ENCODE measurements around the gene USP48. TPM values are rescaled to one million over a fixed set of nuclear protein-coding genes. Genes with fewer than 3 reads are reported as not detected.

The USP48 gene
- total and polyA plus RNA-seq, 10 of the 15 experiments (the other 5 are each of a cell fraction or from before 2014, with no cell fraction given), result 21.2 to 115 (median 75.5) TPM

DNA sequence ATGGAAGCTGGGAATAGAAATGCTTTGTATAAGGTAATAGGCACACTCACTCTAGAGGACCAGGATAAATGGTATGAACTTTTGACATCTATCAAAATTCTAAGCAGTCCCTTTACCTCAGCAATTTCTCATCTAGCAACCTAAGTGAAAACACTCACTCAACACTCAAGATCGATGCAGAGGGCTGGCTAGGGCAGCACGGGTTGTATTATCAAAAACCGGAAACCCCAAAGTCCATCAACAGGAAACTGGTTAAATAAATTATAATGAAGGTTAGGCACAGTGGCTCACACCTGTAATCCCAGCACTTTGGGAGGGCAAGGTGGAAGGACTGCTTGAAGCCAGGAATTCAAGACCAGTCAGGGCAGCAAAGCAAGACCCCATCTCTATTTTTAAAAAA lies 9.4 kb downstream of the USP48 start:
- H3K4me3 ChIP-seq, result no peak overlapping the region
- BruUV-seq (replicated peaks), result no TSS peak
- SMC1A ChIA-PET (ENCODE audit: uncharacterized antibody, unreplicated experiment), result interaction anchor here (0.9 to 7.5 kb wide), 4 partner anchors 8 to 55 kb away, joined by 3 to 100 read pairs (median 4); no protein-coding TSS in a partner anchor
- no peak overlapping the region; the same call in 1 of the 2 replicates for H3K9ac ChIP-seq (ENCODE audit: control insufficient read depth, insufficient read depth, low read length)
- FAIRE-seq (no peak), DNase-seq (ENCODE audit: low read depth, low spot score) (no peak), ATAC-seq (peak; percentile 73)
- WGBS (ENCODE audit: insufficient coverage, insufficient replicate concordance, low lambda C conversion rate, missing lambda C conversion rate), result 0% methylated on average over 3 of the region's 3 CpGs
- H2AFZ ChIP-seq (ENCODE audit: control insufficient read depth, low read depth, low read length), result no peak overlapping the region
- H3K9me3 ChIP-seq (replicated peaks; ENCODE audit: control insufficient read depth, insufficient read depth, low read length), result peaks cover 2% of the 10 kb centered on the region; the same call in 2 of the 3 replicates
- CTCF ChIA-PET, result interaction anchor here (0.6 to 4.2 kb wide), 3 partner anchors 10 to 170 kb away, joined by 3 to 29 read pairs (median 5); no protein-coding TSS in a partner anchor
- H3K79me2 ChIP-seq (ENCODE audit: control insufficient read depth, insufficient read depth, low read length), result peaks cover 94% of the 10 kb centered on the region
- no peaks in the 10 kb centered on the region for H4K20me1 ChIP-seq (ENCODE audit: control insufficient read depth, insufficient read depth)
- peaks cover 20% of the 10 kb centered on the region for H3K4me1 ChIP-seq (ENCODE audit: control insufficient read depth, insufficient read depth, low read length)
- peak overlapping the region; percentile 50 for H3K27ac ChIP-seq (ENCODE audit: control insufficient read depth, insufficient read depth)
- RAD21 ChIA-PET (ENCODE audit: unreplicated experiment), result no interaction called here
- H3K36me3 ChIP-seq (ENCODE audit: control insufficient read depth in 2 of 2, insufficient read depth in 2 of 2, low read length in 1 of 2), result peaks cover 0 to 12% of the 10 kb centered on the region in 2 experiments; a peak in 3 of 4 replicates
- intact Hi-C loops (cut with micrococcal nuclease; ENCODE audit: unreplicated experiment), result no loop called here
- no peaks in the 10 kb centered on the region for H3K27me3 ChIP-seq (replicated peaks in 1 of 2; ENCODE audit: control insufficient read depth in 2 of 2, insufficient read depth in 2 of 2, low read length in 1 of 2)
- in situ Hi-C loops (cut with MboI), result no loop called here
- H3K4me2 ChIP-seq (ENCODE audit: control insufficient read depth, insufficient read depth), result peak overlapping the region; percentile 54
- POLR2A ChIA-PET, result interaction anchor here (7.8 kb wide), 1 partner anchor 10 kb away, joined by 102 read pairs; no protein-coding TSS in a partner anchor
- TF ChIP-seq, protein P1, sequence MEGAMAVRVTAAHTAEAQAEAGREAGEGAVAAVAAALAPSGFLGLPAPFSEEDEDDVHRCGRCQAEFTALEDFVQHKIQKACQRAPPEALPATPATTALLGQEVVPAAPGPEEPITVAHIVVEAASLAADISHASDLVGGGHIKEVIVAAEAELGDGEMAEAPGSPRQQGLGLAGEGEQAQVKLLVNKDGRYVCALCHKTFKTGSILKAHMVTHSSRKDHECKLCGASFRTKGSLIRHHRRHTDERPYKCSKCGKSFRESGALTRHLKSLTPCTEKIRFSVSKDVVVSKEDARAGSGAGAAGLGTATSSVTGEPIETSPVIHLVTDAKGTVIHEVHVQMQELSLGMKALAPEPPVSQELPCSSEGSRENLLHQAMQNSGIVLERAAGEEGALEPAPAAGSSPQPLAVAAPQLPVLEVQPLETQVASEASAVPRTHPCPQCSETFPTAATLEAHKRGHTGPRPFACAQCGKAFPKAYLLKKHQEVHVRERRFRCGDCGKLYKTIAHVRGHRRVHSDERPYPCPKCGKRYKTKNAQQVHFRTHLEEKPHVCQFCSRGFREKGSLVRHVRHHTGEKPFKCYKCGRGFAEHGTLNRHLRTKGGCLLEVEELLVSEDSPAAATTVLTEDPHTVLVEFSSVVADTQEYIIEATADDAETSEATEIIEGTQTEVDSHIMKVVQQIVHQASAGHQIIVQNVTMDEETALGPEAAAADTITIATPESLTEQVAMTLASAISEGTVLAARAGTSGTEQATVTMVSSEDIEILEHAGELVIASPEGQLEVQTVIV (IDR thresholded peaks at IDR 0.05; ENCODE audit: borderline replicate concordance, partially characterized antibody), result no peak
- no peak for TF ChIP-seq MYC (IDR thresholded peaks at IDR 0.05; ENCODE audit: insufficient read depth, insufficient read length, insufficient replicate concordance, low read length, severe bottlenecking)
- TF ChIP-seq TCF7 (IDR thresholded peaks at IDR 0.05; ENCODE audit: borderline replicate concordance), result no peak
- TF ChIP-seq ZNF217 (IDR thresholded peaks at IDR 0.05), result no peak
- TF ChIP-seq, protein P2, sequence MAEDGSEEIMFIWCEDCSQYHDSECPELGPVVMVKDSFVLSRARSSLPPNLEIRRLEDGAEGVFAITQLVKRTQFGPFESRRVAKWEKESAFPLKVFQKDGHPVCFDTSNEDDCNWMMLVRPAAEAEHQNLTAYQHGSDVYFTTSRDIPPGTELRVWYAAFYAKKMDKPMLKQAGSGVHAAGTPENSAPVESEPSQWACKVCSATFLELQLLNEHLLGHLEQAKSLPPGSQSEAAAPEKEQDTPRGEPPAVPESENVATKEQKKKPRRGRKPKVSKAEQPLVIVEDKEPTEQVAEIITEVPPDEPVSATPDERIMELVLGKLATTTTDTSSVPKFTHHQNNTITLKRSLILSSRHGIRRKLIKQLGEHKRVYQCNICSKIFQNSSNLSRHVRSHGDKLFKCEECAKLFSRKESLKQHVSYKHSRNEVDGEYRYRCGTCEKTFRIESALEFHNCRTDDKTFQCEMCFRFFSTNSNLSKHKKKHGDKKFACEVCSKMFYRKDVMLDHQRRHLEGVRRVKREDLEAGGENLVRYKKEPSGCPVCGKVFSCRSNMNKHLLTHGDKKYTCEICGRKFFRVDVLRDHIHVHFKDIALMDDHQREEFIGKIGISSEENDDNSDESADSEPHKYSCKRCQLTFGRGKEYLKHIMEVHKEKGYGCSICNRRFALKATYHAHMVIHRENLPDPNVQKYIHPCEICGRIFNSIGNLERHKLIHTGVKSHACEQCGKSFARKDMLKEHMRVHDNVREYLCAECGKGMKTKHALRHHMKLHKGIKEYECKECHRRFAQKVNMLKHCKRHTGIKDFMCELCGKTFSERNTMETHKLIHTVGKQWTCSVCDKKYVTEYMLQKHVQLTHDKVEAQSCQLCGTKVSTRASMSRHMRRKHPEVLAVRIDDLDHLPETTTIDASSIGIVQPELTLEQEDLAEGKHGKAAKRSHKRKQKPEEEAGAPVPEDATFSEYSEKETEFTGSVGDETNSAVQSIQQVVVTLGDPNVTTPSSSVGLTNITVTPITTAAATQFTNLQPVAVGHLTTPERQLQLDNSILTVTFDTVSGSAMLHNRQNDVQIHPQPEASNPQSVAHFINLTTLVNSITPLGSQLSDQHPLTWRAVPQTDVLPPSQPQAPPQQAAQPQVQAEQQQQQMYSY (CRISPR knock-in tag; IDR thresholded peaks at IDR 0.05), result no peak
- TF ChIP-seq CBFB (IDR thresholded peaks at IDR 0.05; ENCODE audit: low read depth), result no peak
- TF ChIP-seq, protein P3, sequence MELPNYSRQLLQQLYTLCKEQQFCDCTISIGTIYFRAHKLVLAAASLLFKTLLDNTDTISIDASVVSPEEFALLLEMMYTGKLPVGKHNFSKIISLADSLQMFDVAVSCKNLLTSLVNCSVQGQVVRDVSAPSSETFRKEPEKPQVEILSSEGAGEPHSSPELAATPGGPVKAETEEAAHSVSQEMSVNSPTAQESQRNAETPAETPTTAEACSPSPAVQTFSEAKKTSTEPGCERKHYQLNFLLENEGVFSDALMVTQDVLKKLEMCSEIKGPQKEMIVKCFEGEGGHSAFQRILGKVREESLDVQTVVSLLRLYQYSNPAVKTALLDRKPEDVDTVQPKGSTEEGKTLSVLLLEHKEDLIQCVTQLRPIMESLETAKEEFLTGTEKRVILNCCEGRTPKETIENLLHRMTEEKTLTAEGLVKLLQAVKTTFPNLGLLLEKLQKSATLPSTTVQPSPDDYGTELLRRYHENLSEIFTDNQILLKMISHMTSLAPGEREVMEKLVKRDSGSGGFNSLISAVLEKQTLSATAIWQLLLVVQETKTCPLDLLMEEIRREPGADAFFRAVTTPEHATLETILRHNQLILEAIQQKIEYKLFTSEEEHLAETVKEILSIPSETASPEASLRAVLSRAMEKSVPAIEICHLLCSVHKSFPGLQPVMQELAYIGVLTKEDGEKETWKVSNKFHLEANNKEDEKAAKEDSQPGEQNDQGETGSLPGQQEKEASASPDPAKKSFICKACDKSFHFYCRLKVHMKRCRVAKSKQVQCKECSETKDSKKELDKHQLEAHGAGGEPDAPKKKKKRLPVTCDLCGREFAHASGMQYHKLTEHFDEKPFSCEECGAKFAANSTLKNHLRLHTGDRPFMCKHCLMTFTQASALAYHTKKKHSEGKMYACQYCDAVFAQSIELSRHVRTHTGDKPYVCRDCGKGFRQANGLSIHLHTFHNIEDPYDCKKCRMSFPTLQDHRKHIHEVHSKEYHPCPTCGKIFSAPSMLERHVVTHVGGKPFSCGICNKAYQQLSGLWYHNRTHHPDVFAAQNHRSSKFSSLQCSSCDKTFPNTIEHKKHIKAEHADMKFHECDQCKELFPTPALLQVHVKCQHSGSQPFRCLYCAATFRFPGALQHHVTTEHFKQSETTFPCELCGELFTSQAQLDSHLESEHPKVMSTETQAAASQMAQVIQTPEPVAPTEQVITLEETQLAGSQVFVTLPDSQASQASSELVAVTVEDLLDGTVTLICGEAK (IDR thresholded peaks at IDR 0.05; ENCODE audit: borderline replicate concordance), result no peak
- no peak for TF ChIP-seq MEF2A (IDR thresholded peaks at IDR 0.05; ENCODE audit: insufficient read depth, low read depth, low read length)
- TF ChIP-seq ZNF24 (IDR thresholded peaks at IDR 0.05), result no peak

Data from GM12878 (cell line).